H1 (cell line): ENCODE data around the gene CADPS. TPM values are rescaled to one million over a fixed set of nuclear protein-coding genes. Genes with fewer than 3 reads are reported as not detected.

ENCODE experiments used
- CTCF ChIA-PET: fragments of 300-600 bp; sonication (Branson Sonifier 250); formaldehyde crosslinking; loops from one replicate; lab custom pipeline; 2021; ENCODE audit not compliant: partially characterized antibody; lab: Charles Lee
- POLR2A ChIA-PET: fragments of 300-600 bp; sonication (Branson Sonifier 250); formaldehyde crosslinking; loops from one replicate; lab custom pipeline; 2021; ENCODE audit warnings: inconsistent platforms; ENCODE audit not compliant: partially characterized antibody; lab: Charles Lee
- DNase-seq, 2 experiments: peaks; one replicate each; pipeline versions ENCODE4 v3.0.0 to v3.0.0-alpha.2; 2010 to 2022; ENCODE audit warnings: low spot score in 2 of 2, low read depth in 1 of 2, mixed read lengths in 1 of 2
- FAIRE-seq: peaks from 2 replicates; lab custom pipeline; 2011; peaks lifted over from hg19 to GRCh38; lab: Jason Lieb, UNC
- H2AFZ ChIP-seq: 2 replicates; pipeline ENCODE4 v1.8.1; 2012; ENCODE audit warnings: low read length, inconsistent platforms
- H2AK5ac ChIP-seq: 2 replicates; pipeline ENCODE4 v1.6.1; 2013; ENCODE audit warnings: low read depth, low read length
- H2BK120ac ChIP-seq: replicated peaks from 2 replicates; pipeline ENCODE3; 2013; ENCODE audit warnings: low read depth, low read length, inconsistent platforms
- H2BK12ac ChIP-seq: 2 replicates; pipeline ENCODE4 v1.6.1; 2013; ENCODE audit warnings: low read depth, low read length
- H2BK15ac ChIP-seq: 2 replicates; pipeline ENCODE4 v1.6.1; 2013; ENCODE audit warnings: low read length
- H2BK20ac ChIP-seq: 2 replicates; pipeline ENCODE4 v1.6.1; 2013; ENCODE audit warnings: low read length
- H2BK5ac ChIP-seq: 2 replicates; pipeline ENCODE4 v1.6.1; 2013; ENCODE audit warnings: low read depth, low read length
- H3K14ac ChIP-seq: 2 replicates; pipeline ENCODE4 v1.6.1; 2013; ENCODE audit warnings: inconsistent platforms; ENCODE audit not compliant: insufficient read length
- H3K18ac ChIP-seq: 2 replicates; pipeline ENCODE4 v1.6.1; 2013; ENCODE audit warnings: low read length; ENCODE audit errors: extremely low read depth
- H3K23ac ChIP-seq: 2 replicates; pipeline ENCODE4 v1.6.1; 2013; ENCODE audit warnings: inconsistent platforms; ENCODE audit not compliant: insufficient read length
- H3K23me2 ChIP-seq: 2 replicates; pipeline ENCODE4 v1.6.1; 2013; ENCODE audit warnings: low read depth, low read length
- H3K27ac ChIP-seq: 2 replicates; pipeline ENCODE4 v1.6.1; 2011; ENCODE audit warnings: low read depth, low read length, inconsistent platforms
- H3K27me3 ChIP-seq, 4 experiments: replicated peaks in 1 of 4; 1 replicate in 1 of 4; 2 replicates in 3 of 4; pipeline versions ENCODE4 v1.6.1 to v1.8.1; 2011 to 2013; ENCODE audit warnings: low read length in 3 of 4, mild to moderate bottlenecking in 3 of 4, inconsistent platforms in 2 of 4, mixed read lengths in 2 of 4, moderate library complexity in 1 of 4; ENCODE audit not compliant: control insufficient read depth in 3 of 4, insufficient read depth in 3 of 4; ENCODE audit errors: extremely low read depth in 1 of 4
- H3K36me3 ChIP-seq, 4 experiments: 2 replicates each; pipeline versions ENCODE4 v1.6.1 to v1.8.1; 2011 to 2013; ENCODE audit warnings: mild to moderate bottlenecking in 4 of 4, low read length in 3 of 4, moderate library complexity in 2 of 4, control low read depth in 1 of 4, inconsistent platforms in 1 of 4; ENCODE audit not compliant: insufficient read depth in 4 of 4, control insufficient read depth in 2 of 4
- H3K4ac ChIP-seq: replicated peaks from 2 replicates; pipeline ENCODE3; 2013; ENCODE audit warnings: low read length, low read depth, mixed read lengths, inconsistent platforms; ENCODE audit not compliant: insufficient read length
- H3K4me1 ChIP-seq, 4 experiments: replicated peaks in 1 of 4; 1 replicate in 1 of 4; 2 replicates in 3 of 4; pipeline versions ENCODE4 v1.6.1 to v1.8.1; 2011 to 2013; ENCODE audit warnings: low read length in 3 of 4, inconsistent platforms in 2 of 4, mixed read lengths in 1 of 4; ENCODE audit not compliant: insufficient read depth in 4 of 4, control insufficient read depth in 3 of 4
- H3K4me2 ChIP-seq, 2 experiments: 2 replicates each; pipeline versions ENCODE4 v1.6.1 to v1.8.1; 2011 to 2013; ENCODE audit warnings: low read depth in 2 of 2, low read length in 2 of 2, control low read depth in 1 of 2, inconsistent platforms in 1 of 2, mild to moderate bottlenecking in 1 of 2; ENCODE audit not compliant: insufficient read depth in 1 of 2
- H3K4me3 ChIP-seq, 4 experiments: fragments of 200-600, 300-600 bp in 1 of 4; sonication (generic), shearing (Covaris generic), sonication (Bioruptor Twin) in 1 of 4; 2 replicates each; pipeline versions ENCODE4 v1.5.1 to v1.8.1; 2011 to 2016; ENCODE audit warnings: low read length in 4 of 4, low read depth in 3 of 4, control low read depth in 2 of 4, inconsistent platforms in 2 of 4, mild to moderate bottlenecking in 2 of 4, mixed read lengths in 1 of 4, moderate library complexity in 1 of 4; ENCODE audit not compliant: insufficient read depth in 2 of 4; ENCODE audit errors: extremely low read depth in 1 of 4
- H3K56ac ChIP-seq: replicated peaks from 2 replicates; pipeline ENCODE3; 2013; ENCODE audit warnings: low read depth, mild to moderate bottlenecking, mixed read lengths, low read length, inconsistent platforms; ENCODE audit not compliant: insufficient read length
- H3K79me1 ChIP-seq: 2 replicates; pipeline ENCODE4 v1.6.1; 2013; ENCODE audit warnings: low read depth, low read length, control low read depth
- H3K79me2 ChIP-seq, 2 experiments: 2 replicates each; pipeline versions ENCODE4 v1.6.1 to v1.8.1; 2012 to 2013; ENCODE audit warnings: low read length in 2 of 2, mild to moderate bottlenecking in 2 of 2, inconsistent platforms in 1 of 2; ENCODE audit not compliant: insufficient read depth in 2 of 2, control insufficient read depth in 1 of 2
- H3K9ac ChIP-seq, 4 experiments: replicated peaks in 1 of 4; 1 replicate in 1 of 4; 2 replicates in 3 of 4; pipeline versions ENCODE4 v1.6.1 to v1.8.1; 2011 to 2013; ENCODE audit warnings: low read depth in 3 of 4, low read length in 3 of 4, control low read depth in 2 of 4, mild to moderate bottlenecking in 2 of 4, moderate library complexity in 2 of 4, inconsistent platforms in 1 of 4; ENCODE audit errors: extremely low read depth in 1 of 4
- H3K9me3 ChIP-seq, 2 experiments: 2 replicates each; pipeline versions ENCODE4 v1.6.1 to v1.8.1; 2012 to 2013; ENCODE audit warnings: mild to moderate bottlenecking in 2 of 2, moderate library complexity in 2 of 2, control low read depth in 1 of 2, inconsistent platforms in 1 of 2, low read depth in 1 of 2, low read length in 1 of 2, mixed read lengths in 1 of 2; ENCODE audit not compliant: insufficient read depth in 2 of 2
- H4K20me1 ChIP-seq, 2 experiments: replicated peaks in 1 of 2; 2 replicates each; pipeline versions ENCODE3 to v1.8.1; 2011 to 2013; ENCODE audit warnings: inconsistent platforms in 2 of 2, low read length in 2 of 2, mild to moderate bottlenecking in 1 of 2; ENCODE audit not compliant: insufficient read depth in 2 of 2, control insufficient read depth in 1 of 2
- H4K5ac ChIP-seq: 2 replicates; pipeline ENCODE4 v1.6.1; 2013; ENCODE audit warnings: low read length, low read depth, mixed read lengths, inconsistent platforms; ENCODE audit not compliant: insufficient read length
- H4K8ac ChIP-seq: 2 replicates; pipeline ENCODE4 v1.8.0; 2013; ENCODE audit warnings: mild to moderate bottlenecking, moderate library complexity, low read length, inconsistent platforms; ENCODE audit not compliant: insufficient read depth; ENCODE audit errors: extremely low read depth
- H4K91ac ChIP-seq: replicated peaks from 2 replicates; pipeline ENCODE3; 2013; ENCODE audit warnings: low read length, mixed read lengths, inconsistent platforms; ENCODE audit not compliant: insufficient read length
- BACH1 ChIP-seq: IDR thresholded peaks from 2 replicates; pipeline ENCODE4 v1.6.1; 2012; ENCODE audit warnings: low read length, improper control_type of control experiment
- BCL11A ChIP-seq, 2 experiments: IDR thresholded peaks; one replicate each; pipeline ENCODE4 v1.6.1; 2011; ENCODE audit warnings: low read depth in 2 of 2, low read length in 2 of 2, mild to moderate bottlenecking in 2 of 2
- CHD1 ChIP-seq: IDR thresholded peaks from 2 replicates; pipeline ENCODE4 v1.6.1; 2012; ENCODE audit warnings: low read depth, low read length, improper control_type of control experiment
- EGR1 ChIP-seq: IDR thresholded peaks from 2 replicates; pipeline ENCODE4 v1.6.1; 2011; ENCODE audit warnings: low read depth, low read length, borderline replicate concordance
- EP300 ChIP-seq, 2 experiments: IDR thresholded peaks; 1 replicate in 1 of 2; 2 replicates in 1 of 2; pipeline ENCODE4 v1.6.1; 2011 to 2012; ENCODE audit warnings: low read depth in 2 of 2, low read length in 2 of 2, mild to moderate bottlenecking in 2 of 2, borderline replicate concordance in 1 of 2, inconsistent platforms in 1 of 2, moderate library complexity in 1 of 2
- HDAC6 ChIP-seq: IDR thresholded peaks from one replicate; pipeline ENCODE4 v1.7.1; 2012; ENCODE audit warnings: low read depth, mild to moderate bottlenecking, inconsistent platforms, low read length, moderate library complexity
- JUN ChIP-seq: IDR thresholded peaks from 2 replicates; pipeline ENCODE4 v1.6.1; 2011; ENCODE audit warnings: low read depth, mild to moderate bottlenecking, improper control_type of control experiment, low read length
- KDM5A ChIP-seq: fragments of 200-600 bp; IDR thresholded peaks from 2 replicates; pipeline ENCODE4 v1.7.1; 2012; ENCODE audit warnings: mild to moderate bottlenecking, low read length, inconsistent platforms, mixed read lengths
- POU5F1 ChIP-seq: IDR thresholded peaks from 2 replicates; pipeline ENCODE4 v1.6.1; 2011; ENCODE audit warnings: low read depth, mild to moderate bottlenecking, low read length, moderate library complexity
- RXRA ChIP-seq: IDR thresholded peaks from 2 replicates; pipeline ENCODE4 v1.6.1; 2011; ENCODE audit warnings: low read depth, mild to moderate bottlenecking, low read length, moderate library complexity; ENCODE audit not compliant: insufficient read depth
- SP2 ChIP-seq: IDR thresholded peaks from 2 replicates; pipeline ENCODE4 v1.6.1; 2012; ENCODE audit warnings: mild to moderate bottlenecking, low read length, inconsistent platforms
- TAF1 ChIP-seq: IDR thresholded peaks from 2 replicates; pipeline ENCODE4 v1.6.1; 2011; ENCODE audit warnings: mild to moderate bottlenecking, low read depth, low read length
- WGBS, 2 experiments: shearing (Covaris generic) in 1 of 2; methylation state at CpG; one replicate each; pipeline versions ENCODE4 v1.1.6 to v1.1.7; 2013 to 2015; ENCODE audit warnings: low lambda C conversion rate in 2 of 2, mixed read lengths in 2 of 2, inconsistent platforms in 1 of 2, low coverage in 1 of 2, missing lambda C conversion rate in 1 of 2; ENCODE audit not compliant: insufficient replicate concordance in 2 of 2, insufficient coverage in 1 of 2, insufficient read length in 1 of 2; ENCODE audit errors: extremely low coverage in 1 of 2, missing lambda C conversion rate in 1 of 2; 5-methylcytosine and 5-hydroxymethylcytosine counted together
- polyA plus RNA-seq, 7 experiments: library from polyadenylated mRNA; depleted of rRNA in 3 of 7; stranded (reverse) in 5 of 7; unstranded in 2 of 7; fragments of >200 nt in 5 of 7; fragments of 200-250 nt in 2 of 7; gene quantifications; 1 replicate in 5 of 7; 2 replicates in 1 of 7; 4 replicates in 1 of 7; pipeline versions ENCODE4 v1.2.1 to v1.2.3, GENCODE V29; 2011 to 2013; ENCODE audit warnings: missing spikeins in 2 of 7, mixed read lengths in 2 of 7
- total RNA-seq: library from RNA; stranded (reverse); fragmentation: NEBNext Ultra II Directional; extraction: Animal tissue kit (Norgen Biotek cat#: 25700); gene quantifications from 2 replicates; pipeline ENCODE4 v1.2.1, GENCODE V29; 2021
- TF ChIP-seq, protein P1 (sequence below): IDR thresholded peaks from 2 replicates; pipeline ENCODE4 v1.6.1; 2012; ENCODE audit warnings: inconsistent platforms

Gene CADPS
- total and polyA plus RNA-seq, 2 of the 8 experiments (the other 6 are each of a cell fraction or from before 2014, with no cell fraction given) = 7.1 to 10.2 TPM

DNA sequence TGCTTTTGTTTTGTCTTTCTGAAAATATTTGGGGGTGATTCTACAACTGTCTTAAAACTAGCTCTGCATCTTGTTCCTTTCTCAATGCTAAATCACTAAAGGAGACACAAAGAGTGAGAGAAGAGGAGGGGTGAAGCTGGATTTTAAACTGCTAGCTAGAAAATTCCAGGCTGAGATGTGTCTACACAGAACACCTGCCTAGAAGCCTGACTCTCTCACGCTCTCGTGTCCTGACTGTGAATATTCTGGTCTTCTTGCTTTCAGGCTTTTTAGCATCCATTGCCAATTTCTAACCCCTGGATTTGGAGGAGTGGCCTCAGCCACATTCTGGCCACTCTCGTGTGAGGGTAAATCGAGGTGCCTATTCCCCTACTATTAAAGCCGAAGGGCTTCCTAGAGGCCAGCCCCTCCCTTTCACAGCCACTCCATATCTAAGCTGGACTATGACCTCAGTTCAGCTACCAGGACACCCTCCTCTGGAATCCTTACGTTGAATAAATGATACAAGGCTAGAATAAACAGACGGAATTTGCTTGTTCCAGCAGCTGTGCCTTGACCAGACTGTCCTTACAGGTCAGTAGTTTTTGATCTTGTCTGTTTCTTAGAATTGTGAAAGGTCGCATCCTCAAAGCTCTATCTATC lies 353.6 kb downstream of the CADPS start:
- DNase-seq = no peak
- ChIA-PET CTCF (interaction anchor here (0.8 to 1.9 kb wide), 8 partner anchors 19 to 291 kb away, joined by 3 to 5 read pairs (median 4); no protein-coding TSS in a partner anchor), POLR2A (interaction anchor here (0.7 kb wide), 1 partner anchor 572 kb away, joined by 3 read pairs; no protein-coding TSS in a partner anchor)
- H3K4me3 ChIP-seq = no peak overlapping the region
- H3K9ac ChIP-seq = no peak overlapping the region
- no peak overlapping the region for H2BK5ac ChIP-seq
- no peaks in the 10 kb centered on the region for H3K36me3 ChIP-seq
- no peaks in the 10 kb centered on the region for H3K27me3 ChIP-seq
- no peaks in the 10 kb centered on the region for H3K79me2 ChIP-seq
- H2AK5ac ChIP-seq = no peak overlapping the region
- H2BK20ac ChIP-seq = no peak overlapping the region
- no peak overlapping the region for H2AFZ ChIP-seq
- H4K8ac ChIP-seq = no peak overlapping the region
- WGBS, 2 experiments = 86% methylated on average over 8 of the region's 8 CpGs; no CpG with 5 or more reads in 1 of the 2 experiments
- no peaks in the 10 kb centered on the region for H3K79me1 ChIP-seq
- H2BK12ac ChIP-seq = no peak overlapping the region
- no peaks in the 10 kb centered on the region for H3K23me2 ChIP-seq
- H3K18ac ChIP-seq = no peak overlapping the region
- no peak for FAIRE-seq
- H3K4ac ChIP-seq = no peak overlapping the region
- no peaks in the 10 kb centered on the region for H4K20me1 ChIP-seq
- no peak overlapping the region for H4K5ac ChIP-seq
- H3K4me1 ChIP-seq = no peaks in the 10 kb centered on the region
- H3K4me2 ChIP-seq = no peak overlapping the region
- H3K56ac ChIP-seq = no peak overlapping the region
- H4K91ac ChIP-seq = no peak overlapping the region
- H2BK120ac ChIP-seq = no peak overlapping the region
- no peak overlapping the region for H3K27ac ChIP-seq
- H3K9me3 ChIP-seq = no peaks in the 10 kb centered on the region
- no peak overlapping the region for H3K14ac ChIP-seq
- H3K23ac ChIP-seq = no peak overlapping the region
- H2BK15ac ChIP-seq = no peak overlapping the region
- TF ChIP-seq BACH1 (no peak), TAF1 (no peak), RXRA (no peak), CHD1 (no peak), JUN (no peak), KDM5A (no peak), HDAC6 (no peak), EGR1 (no peak), SP2 (no peak), EP300 (IDR thresholded peaks at IDR 0.05; ENCODE audit: borderline replicate concordance in 1 of 2, low read depth in 2 of 2, low read length in 2 of 2) (no peak), POU5F1 (no peak), BCL11A (IDR thresholded peaks at IDR 0.05; ENCODE audit: low read depth in 2 of 2, low read length in 2 of 2) (no peak)
- TF ChIP-seq, protein P1, sequence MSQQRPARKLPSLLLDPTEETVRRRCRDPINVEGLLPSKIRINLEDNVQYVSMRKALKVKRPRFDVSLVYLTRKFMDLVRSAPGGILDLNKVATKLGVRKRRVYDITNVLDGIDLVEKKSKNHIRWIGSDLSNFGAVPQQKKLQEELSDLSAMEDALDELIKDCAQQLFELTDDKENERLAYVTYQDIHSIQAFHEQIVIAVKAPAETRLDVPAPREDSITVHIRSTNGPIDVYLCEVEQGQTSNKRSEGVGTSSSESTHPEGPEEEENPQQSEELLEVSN = no peak
